Neural progenitor cell (in vitro differentiated cells): Measurements from ENCODE around the gene YIF1B.

Experiments
- EZH2 ChIP-seq: fragments of 200-600 bp; sonication (generic); IDR thresholded peaks from 2 replicates; pipeline ENCODE4 v1.6.1; 2017; ENCODE audit warnings: antibody characterized with exemption, mild to moderate bottlenecking, moderate library complexity
- EZH2phosphoT487 ChIP-seq: fragments of 200-600 bp; sonication (generic); IDR thresholded peaks from 2 replicates; pipeline ENCODE4 v1.6.1; 2017; ENCODE audit warnings: antibody characterized with exemption
- TF ChIP-seq, protein P1 (sequence below): fragments of 200-600 bp; sonication (generic); IDR thresholded peaks from 2 replicates; pipeline ENCODE4 v1.5.1; 2017; ENCODE audit warnings: antibody characterized with exemption, mild to moderate bottlenecking

GRCh38 chr19:38280030-38280921 lies 35.5 kb downstream of the YIF1B start:
- TF ChIP-seq EZH2 (no peak), EZH2phosphoT487 (no peak)
- TF ChIP-seq, protein P1, sequence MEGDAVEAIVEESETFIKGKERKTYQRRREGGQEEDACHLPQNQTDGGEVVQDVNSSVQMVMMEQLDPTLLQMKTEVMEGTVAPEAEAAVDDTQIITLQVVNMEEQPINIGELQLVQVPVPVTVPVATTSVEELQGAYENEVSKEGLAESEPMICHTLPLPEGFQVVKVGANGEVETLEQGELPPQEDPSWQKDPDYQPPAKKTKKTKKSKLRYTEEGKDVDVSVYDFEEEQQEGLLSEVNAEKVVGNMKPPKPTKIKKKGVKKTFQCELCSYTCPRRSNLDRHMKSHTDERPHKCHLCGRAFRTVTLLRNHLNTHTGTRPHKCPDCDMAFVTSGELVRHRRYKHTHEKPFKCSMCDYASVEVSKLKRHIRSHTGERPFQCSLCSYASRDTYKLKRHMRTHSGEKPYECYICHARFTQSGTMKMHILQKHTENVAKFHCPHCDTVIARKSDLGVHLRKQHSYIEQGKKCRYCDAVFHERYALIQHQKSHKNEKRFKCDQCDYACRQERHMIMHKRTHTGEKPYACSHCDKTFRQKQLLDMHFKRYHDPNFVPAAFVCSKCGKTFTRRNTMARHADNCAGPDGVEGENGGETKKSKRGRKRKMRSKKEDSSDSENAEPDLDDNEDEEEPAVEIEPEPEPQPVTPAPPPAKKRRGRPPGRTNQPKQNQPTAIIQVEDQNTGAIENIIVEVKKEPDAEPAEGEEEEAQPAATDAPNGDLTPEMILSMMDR, result no peak
